Hypothalamus (tissue), 51 donors: ENCODE results near the gene SLC1A4.
"Not testable (repeated sequence)": the region's sequence is repeated elsewhere in the genome, so short reads cannot be mapped to it uniquely, and the experiment has no call there.

ENCODE experiments used
- DNase-seq, 51 donors: peaks; one replicate each; lab custom pipeline; 2025; lab: John Stamatoyannopoulos, UW

Gene SLC1A4

GRCh38 chr2:64989982-64990614 is 899 bp downstream of the SLC1A4 start:
- DNase-seq = peak in 7 of 51 donors; percentile 5 to 39 (median 10)

GRCh38 chr2:64990876-64991275 is 1.7 kb downstream of the SLC1A4 start:
- no peak for DNase-seq

- DNase-seq = no peak
Measured at GRCh38 chr2:64992218-64992617, 3.0 kb downstream of the SLC1A4 start.

GRCh38 chr2:64992990-64993389 is 3.8 kb downstream of the SLC1A4 start:
- DNase-seq = peak in 1 of 51 donors; percentile 50

- DNase-seq = no peak
Measured at GRCh38 chr2:64995041-64995440, 5.8 kb downstream of the SLC1A4 start.

- DNase-seq = peak in 1 of 51 donors; percentile 10
Measured at GRCh38 chr2:64996871-64997307, 7.7 kb downstream of the SLC1A4 start.

- peak in 14 of 51 donors; percentile 19 to 41 (median 30) for DNase-seq
Measured at GRCh38 chr2:64998658-64999061, 9.5 kb downstream of the SLC1A4 start.

- no peak for DNase-seq
Measured at GRCh38 chr2:64999754-65000153, 10.6 kb downstream of the SLC1A4 start.

GRCh38 chr2:65000644-65001043 is 11.4 kb downstream of the SLC1A4 start:
- no peak for DNase-seq

- DNase-seq = no peak
Measured at GRCh38 chr2:65003037-65003436, 13.8 kb downstream of the SLC1A4 start.

- not testable (repeated sequence) for DNase-seq
Measured at GRCh38 chr2:65004232-65004631, 15.0 kb downstream of the SLC1A4 start.

GRCh38 chr2:65013776-65014175 is 24.6 kb downstream of the SLC1A4 start:
- DNase-seq = no peak

- DNase-seq = peak in 1 of 51 donors; percentile 9
Measured at GRCh38 chr2:65015731-65016130, 26.5 kb downstream of the SLC1A4 start.

- no peak for DNase-seq
Measured at GRCh38 chr2:65016789-65017188, 27.6 kb downstream of the SLC1A4 start.

- DNase-seq = peak in 7 of 51 donors; percentile 7 to 33 (median 12)
Measured at GRCh38 chr2:65017335-65017734, 28.1 kb downstream of the SLC1A4 start.

- peak in 3 of 51 donors; percentile 2 to 11 (median 7) for DNase-seq
Measured at GRCh38 chr2:65018141-65018582, 29.0 kb downstream of the SLC1A4 start.

- DNase-seq = no peak
Measured at GRCh38 chr2:65019010-65019409, 29.8 kb downstream of the SLC1A4 start.

- DNase-seq = no peak
Measured at GRCh38 chr2:65019675-65020195, 30.5 kb downstream of the SLC1A4 start.

GRCh38 chr2:65020251-65020650 is 31.1 kb downstream of the SLC1A4 start:
- not testable (repeated sequence) for DNase-seq

- DNase-seq = peak in 1 of 51 donors; percentile 23
Measured at GRCh38 chr2:65020943-65021528, 31.8 kb downstream of the SLC1A4 start.

- no peak for DNase-seq
Measured at GRCh38 chr2:65021709-65022108, 32.5 kb downstream of the SLC1A4 start.

GRCh38 chr2:65022189-65022588 is 33.0 kb downstream of the SLC1A4 start:
- no peak for DNase-seq
